ENCODE data around the gene KRT33B.

The KRT33B gene

GRCh38 chr17:41325126-41325525 lies 44.5 kb downstream of the KRT33B start:
- no peak for DNase-seq (ENCODE audit: low spot score)

- no peak for DNase-seq (ENCODE audit: low spot score)
Observed at GRCh38 chr17:41324180-41325075, 45.2 kb downstream of the KRT33B start.

GRCh38 chr17:41322903-41323895 lies 46.4 kb downstream of the KRT33B start:
- DNase-seq (ENCODE audit: low spot score): no peak

- DNase-seq (ENCODE audit: low spot score): no peak
Observed at GRCh38 chr17:41322094-41322902, 47.3 kb downstream of the KRT33B start.

GRCh38 chr17:41318231-41318630 lies 51.4 kb downstream of the KRT33B start:
- no peak for DNase-seq (ENCODE audit: low spot score)

GRCh38 chr17:41315814-41316445 lies 53.7 kb downstream of the KRT33B start:
- no peak for DNase-seq (ENCODE audit: low spot score)

GRCh38 chr17:41315204-41315794 lies 54.3 kb downstream of the KRT33B start, which contains the start of gene KRTAP17-1:
KRTAP17-1 (minus strand) TSS chr17:41315710; CDS start chr17:41315650, 60 bp downstream.
- DNase-seq (ENCODE audit: low spot score): no peak

Measured in left forelimb (tissue), 1 donor.